ENCODE measurements around the gene TBRG1. TPM values are rescaled to one million over a fixed set of nuclear protein-coding genes. Genes with fewer than 3 reads are reported as not detected.

TBRG1 gene
- total and polyA plus RNA-seq, 2 of the 8 experiments (the other 6 are each of a cell fraction or from before 2014, with no cell fraction given) = 16.3 to 26.7 TPM

DNA sequence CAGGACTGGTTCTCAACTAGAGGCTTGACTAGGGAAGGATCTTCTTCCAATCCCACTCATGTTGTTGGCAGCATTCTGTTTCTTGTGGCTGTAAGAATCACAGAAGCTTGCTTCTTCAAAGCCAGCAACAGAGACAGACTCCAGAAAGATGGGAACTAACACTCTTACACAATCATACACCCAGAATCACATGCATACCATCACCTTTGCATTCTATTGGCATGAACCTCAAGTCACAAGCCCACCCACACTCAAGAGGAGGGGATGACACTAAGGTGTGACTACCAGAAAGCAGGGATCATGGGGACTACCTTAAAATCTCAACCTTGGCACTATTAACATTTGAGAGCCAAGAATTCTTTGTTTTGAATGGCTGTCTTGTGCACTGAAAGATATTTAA, 25.0 kb upstream of the TBRG1 start:
- no peak overlapping the region for H3K4me3 ChIP-seq (ENCODE audit: extremely low read depth in 1 of 4, insufficient read depth in 2 of 4, low read depth in 3 of 4, low read length in 4 of 4)
- no peak overlapping the region for H3K4me2 ChIP-seq (ENCODE audit: insufficient read depth in 1 of 2, low read depth in 2 of 2, low read length in 2 of 2)
- no peak overlapping the region for H3K23ac ChIP-seq (ENCODE audit: insufficient read length)
- no peak overlapping the region for H4K91ac ChIP-seq (replicated peaks; ENCODE audit: insufficient read length, low read length)
- H3K23me2 ChIP-seq (ENCODE audit: low read depth, low read length) = no peaks in the 10 kb centered on the region; the same call in 1 of the 2 replicates
- H3K4me1 ChIP-seq (replicated peaks in 1 of 4; ENCODE audit: control insufficient read depth in 3 of 4, insufficient read depth in 4 of 4, low read length in 3 of 4) = no peaks in the 10 kb centered on the region; a peak in 1 of 7 replicates
- no peak overlapping the region for H2AK5ac ChIP-seq (ENCODE audit: low read depth, low read length)
- H3K9me3 ChIP-seq (ENCODE audit: insufficient read depth in 2 of 2, low read depth in 1 of 2, low read length in 1 of 2) = no peaks in the 10 kb centered on the region
- H3K14ac ChIP-seq (ENCODE audit: insufficient read length) = no peak overlapping the region
- no peak overlapping the region for H4K5ac ChIP-seq (ENCODE audit: insufficient read length, low read depth, low read length)
- no peaks in the 10 kb centered on the region for H3K79me1 ChIP-seq (ENCODE audit: low read depth, low read length)
- H2BK120ac ChIP-seq (replicated peaks; ENCODE audit: low read depth, low read length) = no peak overlapping the region
- no peak overlapping the region for H3K9ac ChIP-seq (replicated peaks in 1 of 4; ENCODE audit: extremely low read depth in 1 of 4, low read depth in 3 of 4, low read length in 3 of 4)
- ChIA-PET POLR2A (ENCODE audit: partially characterized antibody) (interaction anchor here (0.6 kb wide), 1 partner anchor 35 kb away, joined by 3 read pairs; no protein-coding TSS in a partner anchor), CTCF (ENCODE audit: partially characterized antibody) (interaction anchor here (1.1 to 1.3 kb wide), 2 partner anchors 46 to 62 kb away, joined by 3 to 4 read pairs; no protein-coding TSS in a partner anchor)
- FAIRE-seq (no peak), DNase-seq (ENCODE audit: low read depth in 1 of 2, low spot score in 2 of 2) (no peak)
- no peak overlapping the region for H2BK20ac ChIP-seq (ENCODE audit: low read length)
- H2BK5ac ChIP-seq (ENCODE audit: low read depth, low read length) = no peak overlapping the region
- H2BK15ac ChIP-seq (ENCODE audit: low read length) = no peak overlapping the region
- H3K27me3 ChIP-seq (replicated peaks in 1 of 4; ENCODE audit: control insufficient read depth in 3 of 4, extremely low read depth in 1 of 4, insufficient read depth in 3 of 4, low read length in 3 of 4) = no peaks in the 10 kb centered on the region
- no peak overlapping the region for H3K56ac ChIP-seq (replicated peaks; ENCODE audit: insufficient read length, low read depth, low read length)
- no peak overlapping the region for H3K18ac ChIP-seq (ENCODE audit: extremely low read depth, low read length)
- no peak overlapping the region for H3K4ac ChIP-seq (replicated peaks; ENCODE audit: insufficient read length, low read depth, low read length)
- H2AFZ ChIP-seq (ENCODE audit: low read length) = no peak overlapping the region
- no peaks in the 10 kb centered on the region for H4K20me1 ChIP-seq (replicated peaks in 1 of 2; ENCODE audit: control insufficient read depth in 1 of 2, insufficient read depth in 2 of 2, low read length in 2 of 2)
- H4K8ac ChIP-seq (ENCODE audit: extremely low read depth, insufficient read depth, low read length) = no peak overlapping the region
- no peak overlapping the region for H3K27ac ChIP-seq (ENCODE audit: low read depth, low read length)
- H2BK12ac ChIP-seq (ENCODE audit: low read depth, low read length) = no peak overlapping the region; the same call in 1 of the 2 replicates
- no peaks in the 10 kb centered on the region for H3K36me3 ChIP-seq (ENCODE audit: control insufficient read depth in 2 of 4, insufficient read depth in 4 of 4, low read length in 3 of 4)
- H3K79me2 ChIP-seq (ENCODE audit: control insufficient read depth in 1 of 2, insufficient read depth in 2 of 2, low read length in 2 of 2) = no peaks in the 10 kb centered on the region
- TF ChIP-seq, protein P1, sequence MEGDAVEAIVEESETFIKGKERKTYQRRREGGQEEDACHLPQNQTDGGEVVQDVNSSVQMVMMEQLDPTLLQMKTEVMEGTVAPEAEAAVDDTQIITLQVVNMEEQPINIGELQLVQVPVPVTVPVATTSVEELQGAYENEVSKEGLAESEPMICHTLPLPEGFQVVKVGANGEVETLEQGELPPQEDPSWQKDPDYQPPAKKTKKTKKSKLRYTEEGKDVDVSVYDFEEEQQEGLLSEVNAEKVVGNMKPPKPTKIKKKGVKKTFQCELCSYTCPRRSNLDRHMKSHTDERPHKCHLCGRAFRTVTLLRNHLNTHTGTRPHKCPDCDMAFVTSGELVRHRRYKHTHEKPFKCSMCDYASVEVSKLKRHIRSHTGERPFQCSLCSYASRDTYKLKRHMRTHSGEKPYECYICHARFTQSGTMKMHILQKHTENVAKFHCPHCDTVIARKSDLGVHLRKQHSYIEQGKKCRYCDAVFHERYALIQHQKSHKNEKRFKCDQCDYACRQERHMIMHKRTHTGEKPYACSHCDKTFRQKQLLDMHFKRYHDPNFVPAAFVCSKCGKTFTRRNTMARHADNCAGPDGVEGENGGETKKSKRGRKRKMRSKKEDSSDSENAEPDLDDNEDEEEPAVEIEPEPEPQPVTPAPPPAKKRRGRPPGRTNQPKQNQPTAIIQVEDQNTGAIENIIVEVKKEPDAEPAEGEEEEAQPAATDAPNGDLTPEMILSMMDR (IDR thresholded peaks at IDR 0.05; ENCODE audit: control extremely low read depth in 1 of 3, insufficient read depth in 1 of 3, low read depth in 1 of 3, low read length in 3 of 3) = no peak
- no peak for TF ChIP-seq JUN (IDR thresholded peaks at IDR 0.05; ENCODE audit: low read depth, low read length)
- TF ChIP-seq ASH2L (IDR thresholded peaks at IDR 0.05; ENCODE audit: low read length) = no peak
- TF ChIP-seq ZNF274 (IDR thresholded peaks at IDR 0.05; ENCODE audit: borderline replicate concordance, extremely low read depth, low read length) = no peak
- no peak for TF ChIP-seq BRCA1 (IDR thresholded peaks at IDR 0.05; ENCODE audit: low read depth, low read length)
- TF ChIP-seq RXRA (IDR thresholded peaks at IDR 0.05; ENCODE audit: insufficient read depth, low read depth, low read length) = no peak
- no peak for TF ChIP-seq SIN3A (conservative IDR thresholded peaks at IDR 0.05 in 1 of 2, IDR thresholded peaks at IDR 0.05 in 1 of 2; ENCODE audit: low read depth in 1 of 2, low read length in 2 of 2)
- TF ChIP-seq BACH1 (IDR thresholded peaks at IDR 0.05; ENCODE audit: low read length) = no peak
- no peak for TF ChIP-seq SRF (IDR thresholded peaks at IDR 0.05; ENCODE audit: low read depth, low read length)
- no peak for TF ChIP-seq KDM4A (IDR thresholded peaks at IDR 0.05; ENCODE audit: low read depth, low read length, severe bottlenecking)

Data from H1 (cell line).